Stimulated activated CD8-positive, alpha-beta memory T cell treated with anti-CD3 and anti-CD28 coated beads, Interleukin-12 subunit alpha, Interleukin-12 subunit beta, amount 100 ng/mL, for 24 hours (primary cell): Measurements from ENCODE around the gene NAA25.
"Not testable (repeated sequence)": the region's sequence is repeated elsewhere in the genome, so short reads cannot be mapped to it uniquely, and the experiment has no call there.

Experiments
- DNase-seq: peaks from one replicate; pipeline ENCODE4 v3.0.0-alpha.2; 2020; ENCODE audit errors: extremely low read depth

Gene NAA25

GRCh38 chr12:112009596-112009995 is 99.0 kb downstream of the NAA25 start:
- not testable (repeated sequence) for DNase-seq

- no peak for DNase-seq
Observed at GRCh38 chr12:112008918-112009317, 99.7 kb downstream of the NAA25 start.

GRCh38 chr12:112007945-112008344 is 100.6 kb downstream of the NAA25 start:
- DNase-seq, result no peak

- DNase-seq, result no peak
Observed at GRCh38 chr12:112005419-112006395, 102.9 kb downstream of the NAA25 start.

GRCh38 chr12:112004041-112004440 is 104.5 kb downstream of the NAA25 start:
- DNase-seq, result no peak

- DNase-seq, result no peak
Observed at GRCh38 chr12:112001576-112001975, 107.0 kb downstream of the NAA25 start.

- DNase-seq, result no peak
Observed at GRCh38 chr12:112000820-112001219, 107.8 kb downstream of the NAA25 start.

- DNase-seq, result not testable (repeated sequence)
Observed at GRCh38 chr12:111999129-111999528, 109.5 kb downstream of the NAA25 start.

GRCh38 chr12:111998015-111998414 is 110.6 kb downstream of the NAA25 start:
- no peak for DNase-seq

DNA sequence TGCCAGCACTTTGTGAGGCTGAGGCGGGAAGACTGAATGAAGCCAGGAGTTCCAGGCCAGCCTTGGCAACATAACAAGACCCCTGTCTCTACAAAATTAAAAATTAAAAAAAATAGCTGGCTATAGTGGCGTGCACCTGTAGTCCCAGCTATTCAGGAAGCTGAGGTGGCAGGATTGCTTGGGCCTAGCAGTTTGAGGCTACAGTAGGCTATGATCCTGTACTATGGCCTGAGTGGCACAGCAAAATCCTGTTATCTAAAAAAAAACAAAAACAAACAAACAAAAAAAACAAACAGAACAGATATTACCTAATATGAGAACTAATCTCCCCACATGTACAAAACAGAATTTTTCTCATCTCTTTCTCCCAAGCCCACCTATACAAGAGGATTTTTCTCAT is 111.3 kb downstream of the NAA25 start:
- no peak for DNase-seq

DNA sequence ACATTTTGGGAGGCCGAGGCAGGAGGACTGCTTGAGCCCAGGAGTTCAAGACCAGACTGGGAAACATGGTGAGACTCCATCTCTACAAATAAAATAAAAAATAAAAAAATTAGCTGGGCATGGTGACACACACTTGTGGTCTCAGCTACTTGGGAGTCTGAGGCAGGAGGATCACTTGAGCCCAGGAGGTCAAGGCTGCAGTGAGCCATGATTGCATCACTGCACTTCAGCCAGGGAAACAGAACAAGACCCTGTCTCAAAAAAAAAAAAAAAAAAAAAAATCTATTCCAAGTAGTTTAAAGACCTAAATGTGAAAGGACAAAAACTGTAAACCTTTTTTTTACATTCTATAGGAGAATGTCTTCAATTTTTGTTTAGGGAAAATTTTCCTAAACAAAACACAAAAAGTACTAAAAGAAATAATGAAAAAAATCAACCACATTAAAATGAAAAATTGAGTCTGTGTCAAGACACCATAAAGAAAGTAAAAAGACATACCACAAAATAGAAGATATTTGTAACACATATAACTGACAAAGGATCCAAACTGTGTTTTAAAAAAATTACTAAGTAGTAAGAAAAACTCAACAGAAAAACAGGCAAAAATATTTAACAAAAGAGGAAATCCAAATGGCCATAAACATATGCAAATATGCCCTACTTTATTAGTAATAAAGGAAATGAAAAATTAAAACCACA is 112.7 kb downstream of the NAA25 start:
- no peak for DNase-seq

- not testable (repeated sequence) for DNase-seq
Observed at GRCh38 chr12:111994211-111995111, 114.1 kb downstream of the NAA25 start.

GRCh38 chr12:111993292-111994150 is 115.1 kb downstream of the NAA25 start:
- DNase-seq, result no peak

- DNase-seq, result no peak
Observed at GRCh38 chr12:111992464-111992863, 116.1 kb downstream of the NAA25 start.

DNA sequence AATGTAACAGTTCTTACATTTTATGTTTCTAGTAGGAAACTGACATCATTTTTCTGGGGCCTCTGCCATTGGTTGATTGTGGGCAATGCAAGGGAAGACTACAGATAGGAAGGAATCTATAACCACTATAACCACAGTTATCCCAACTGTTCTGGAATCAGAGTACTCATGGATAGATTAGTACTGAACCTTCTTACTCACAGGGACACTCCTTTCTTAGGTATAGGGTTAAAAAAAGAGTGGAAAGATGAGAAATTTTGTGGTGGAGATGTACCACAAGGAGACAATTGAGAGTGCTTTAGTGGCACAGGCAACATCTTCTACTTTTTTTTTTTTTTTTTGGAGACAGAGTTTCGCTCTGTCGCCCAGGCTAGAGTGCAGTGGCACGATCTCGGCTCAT is 116.6 kb downstream of the NAA25 start:
- no peak for DNase-seq

DNA sequence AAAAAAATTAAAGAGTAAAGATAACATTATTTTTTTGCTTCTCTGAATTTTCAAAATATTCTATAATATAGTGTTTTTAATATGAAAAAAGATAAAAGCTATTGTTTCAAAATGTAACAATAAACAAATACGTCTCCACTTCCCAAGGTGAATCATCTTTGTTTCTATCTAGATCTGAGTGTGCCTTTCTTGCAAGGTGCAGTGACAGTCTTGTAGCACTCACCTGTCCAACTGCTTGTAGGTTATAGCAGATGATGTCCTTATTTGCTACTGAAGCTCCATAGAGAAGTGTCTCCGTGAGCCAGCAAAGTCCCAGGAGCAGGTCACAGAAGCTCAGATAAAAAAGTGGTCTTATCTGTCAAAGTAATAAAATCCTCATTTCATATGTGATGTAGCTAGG is 117.0 kb downstream of the NAA25 start:
- DNase-seq, result no peak

DNA sequence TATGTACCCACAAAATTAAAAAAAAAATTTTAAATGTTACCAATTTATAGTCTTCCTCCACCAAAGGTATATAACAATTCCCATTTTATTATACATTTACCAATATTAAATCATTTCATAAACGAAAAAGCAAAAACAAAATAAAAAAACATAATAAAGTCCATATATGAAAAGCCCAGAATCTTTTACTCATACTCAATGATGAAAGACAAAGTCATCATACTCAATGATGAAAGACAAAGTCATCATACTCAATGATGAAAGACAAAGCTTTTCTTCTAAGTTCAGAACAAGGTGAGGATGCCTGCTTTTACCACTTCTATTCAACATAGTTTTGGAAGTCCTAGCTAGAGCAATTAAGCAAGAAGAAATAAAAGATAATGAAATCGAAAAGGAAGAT is 123.8 kb downstream of the NAA25 start:
- DNase-seq, result no peak

GRCh38 chr12:111981987-111982386 is 126.6 kb downstream of the NAA25 start:
- no peak for DNase-seq

DNA sequence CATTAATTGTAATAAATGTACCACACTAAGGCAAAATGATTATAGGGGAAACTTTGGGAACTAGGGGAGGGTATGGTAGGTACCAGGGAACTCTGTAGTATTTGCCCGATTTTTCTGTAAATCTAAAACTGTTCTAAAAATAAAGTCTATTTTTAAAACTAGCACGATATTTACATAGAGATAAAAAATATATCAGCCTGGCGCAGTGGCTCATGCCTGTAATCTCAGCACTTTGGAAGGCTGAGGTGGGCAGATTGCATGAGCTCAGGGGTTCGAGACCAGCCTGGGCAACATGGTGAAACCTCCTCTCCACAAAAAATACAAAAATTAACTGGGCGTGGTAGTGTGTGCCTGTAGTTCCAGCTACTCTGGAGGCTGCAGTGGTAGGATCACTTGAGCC is 128.0 kb downstream of the NAA25 start:
- DNase-seq, result no peak

DNA sequence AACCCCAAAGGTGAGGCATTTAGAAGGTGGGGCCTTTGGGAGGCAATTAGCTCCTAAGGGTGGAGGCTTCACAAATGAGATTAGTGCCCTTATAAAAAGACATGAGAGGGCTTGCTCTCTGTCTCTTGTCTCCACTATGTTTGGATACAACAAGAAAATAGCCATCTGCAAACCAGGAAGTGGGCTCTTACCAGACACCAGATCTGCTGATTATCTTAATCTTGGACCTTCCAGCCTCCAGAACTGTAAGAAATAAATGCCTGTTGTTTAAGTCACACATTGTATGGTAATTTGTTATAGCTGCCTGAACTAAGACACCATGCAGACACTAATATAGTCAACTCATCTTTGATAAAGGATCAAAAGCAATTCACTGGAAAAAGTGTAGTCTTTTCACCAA is 130.0 kb downstream of the NAA25 start:
- no peak for DNase-seq

DNA sequence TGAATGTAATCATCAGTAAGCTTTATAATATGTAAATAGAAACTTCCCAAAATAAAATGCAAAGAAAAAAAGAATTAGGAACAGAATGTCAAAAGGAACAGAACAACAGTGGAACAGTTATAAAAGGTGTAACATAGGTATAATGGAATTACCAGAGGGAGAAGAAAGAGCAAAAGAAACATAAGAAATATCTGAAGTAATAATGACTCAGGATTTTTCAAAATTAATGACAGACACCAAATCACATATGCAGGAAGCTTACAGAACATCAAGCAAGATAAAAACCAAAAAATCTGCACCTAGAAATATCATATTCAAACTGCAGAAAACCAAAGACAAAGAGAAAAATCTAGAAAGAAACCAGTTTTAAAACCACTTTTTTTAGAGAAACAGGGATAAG is 131.7 kb downstream of the NAA25 start:
- no peak for DNase-seq
